Cardiac fibroblast (primary cell): Measurements from ENCODE around the gene TMEM208.

Source experiments
- DNase-seq, 2 donors: peaks; one replicate each; pipeline versions ENCODE4 v3.0.0 to v3.0.0-alpha.2; 2010; ENCODE audit warnings: low read depth in 2 of 2
- H3K4me3 ChIP-seq, 2 donors: replicated peaks in 1 of 2; 1 replicate in 1 of 2; 2 replicates in 1 of 2; pipeline ENCODE4 v1.5.1; 2011; ENCODE audit warnings: low read depth in 2 of 2, low read length in 2 of 2, mild to moderate bottlenecking in 2 of 2, moderate library complexity in 1 of 2
- TF ChIP-seq, protein P1 (sequence below): IDR thresholded peaks from one replicate; pipeline ENCODE4 v1.5.1; 2011; ENCODE audit warnings: low read depth, mild to moderate bottlenecking, low read length, inconsistent platforms

TMEM208 gene

DNA sequence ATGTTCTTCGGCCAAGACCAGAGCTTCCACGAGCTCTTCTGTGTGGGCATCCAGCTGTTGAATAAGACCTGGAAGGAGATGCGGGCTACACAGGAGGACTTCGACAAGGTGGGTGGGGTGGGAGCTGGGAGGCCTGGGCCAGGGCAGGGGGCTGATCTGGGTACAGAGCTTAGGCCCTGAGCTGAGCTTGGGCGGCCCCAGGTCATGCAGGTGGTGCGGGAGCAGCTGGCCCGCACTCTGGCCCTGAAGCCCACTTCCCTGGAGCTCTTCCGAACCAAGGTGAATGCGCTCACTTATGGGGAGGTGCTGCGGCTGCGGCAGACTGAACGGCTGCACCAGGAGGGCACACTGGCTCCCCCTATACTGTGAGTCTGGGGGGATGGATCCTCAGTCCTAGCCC lies 24.5 kb upstream of the TMEM208 start:
- TF ChIP-seq, protein P1, sequence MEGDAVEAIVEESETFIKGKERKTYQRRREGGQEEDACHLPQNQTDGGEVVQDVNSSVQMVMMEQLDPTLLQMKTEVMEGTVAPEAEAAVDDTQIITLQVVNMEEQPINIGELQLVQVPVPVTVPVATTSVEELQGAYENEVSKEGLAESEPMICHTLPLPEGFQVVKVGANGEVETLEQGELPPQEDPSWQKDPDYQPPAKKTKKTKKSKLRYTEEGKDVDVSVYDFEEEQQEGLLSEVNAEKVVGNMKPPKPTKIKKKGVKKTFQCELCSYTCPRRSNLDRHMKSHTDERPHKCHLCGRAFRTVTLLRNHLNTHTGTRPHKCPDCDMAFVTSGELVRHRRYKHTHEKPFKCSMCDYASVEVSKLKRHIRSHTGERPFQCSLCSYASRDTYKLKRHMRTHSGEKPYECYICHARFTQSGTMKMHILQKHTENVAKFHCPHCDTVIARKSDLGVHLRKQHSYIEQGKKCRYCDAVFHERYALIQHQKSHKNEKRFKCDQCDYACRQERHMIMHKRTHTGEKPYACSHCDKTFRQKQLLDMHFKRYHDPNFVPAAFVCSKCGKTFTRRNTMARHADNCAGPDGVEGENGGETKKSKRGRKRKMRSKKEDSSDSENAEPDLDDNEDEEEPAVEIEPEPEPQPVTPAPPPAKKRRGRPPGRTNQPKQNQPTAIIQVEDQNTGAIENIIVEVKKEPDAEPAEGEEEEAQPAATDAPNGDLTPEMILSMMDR = no peak
- no peak overlapping the region for H3K4me3 ChIP-seq

DNA sequence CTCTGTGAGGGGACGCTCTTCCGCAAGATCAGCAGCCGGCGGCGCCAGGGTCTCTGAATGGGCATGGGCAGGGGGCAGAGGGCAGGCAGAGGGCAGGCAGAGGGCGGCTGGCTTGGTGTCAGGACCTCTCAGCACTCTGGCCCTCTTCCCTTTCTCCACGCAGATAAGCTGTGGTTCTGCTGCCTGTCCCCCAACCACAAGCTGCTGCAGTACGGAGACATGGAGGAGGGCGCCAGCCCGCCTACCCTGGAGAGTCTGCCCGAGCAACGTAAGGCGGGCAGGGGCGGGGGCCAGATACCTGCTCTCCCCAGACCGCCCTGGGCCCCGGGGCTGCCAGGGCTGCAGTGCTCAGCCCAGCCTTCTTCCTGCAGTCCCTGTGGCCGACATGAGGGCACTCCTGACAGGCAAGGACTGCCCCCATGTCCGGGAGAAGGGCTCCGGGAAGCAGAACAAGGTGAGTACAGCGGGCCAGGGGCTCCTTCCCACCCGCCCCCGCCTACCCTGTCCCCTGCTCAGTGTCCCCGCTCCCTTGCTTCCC lies 23.9 kb upstream of the TMEM208 start:
- TF ChIP-seq, protein P1 = no peak
- DNase-seq = no peak
- no peak overlapping the region for H3K4me3 ChIP-seq

More for the DNA sequence above, 24.5 kb upstream of the TMEM208 start:
- no peak for DNase-seq

DNA sequence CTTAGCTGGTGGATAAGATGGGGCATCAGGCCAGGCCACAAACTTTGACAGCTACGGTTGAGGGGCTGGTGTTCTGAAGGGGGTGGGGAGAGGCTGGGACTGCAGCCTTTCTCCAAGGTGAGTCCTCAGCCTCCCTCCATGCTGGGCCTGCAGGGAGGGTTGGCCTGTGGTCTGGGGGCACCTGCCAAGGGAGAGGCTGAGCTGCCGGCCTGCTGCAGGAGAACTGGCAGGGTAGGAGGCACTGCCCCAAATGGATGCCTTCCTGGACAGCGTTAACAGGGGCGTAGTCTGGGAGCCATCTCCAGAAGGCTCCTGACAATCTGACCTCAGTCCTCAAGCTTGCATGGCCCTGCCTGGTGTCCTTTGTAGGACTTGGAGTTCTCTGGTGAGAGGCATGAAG lies 22.9 kb upstream of the TMEM208 start:
- no peak overlapping the region for H3K4me3 ChIP-seq
- DNase-seq = no peak
- TF ChIP-seq, protein P1 = no peak

DNA sequence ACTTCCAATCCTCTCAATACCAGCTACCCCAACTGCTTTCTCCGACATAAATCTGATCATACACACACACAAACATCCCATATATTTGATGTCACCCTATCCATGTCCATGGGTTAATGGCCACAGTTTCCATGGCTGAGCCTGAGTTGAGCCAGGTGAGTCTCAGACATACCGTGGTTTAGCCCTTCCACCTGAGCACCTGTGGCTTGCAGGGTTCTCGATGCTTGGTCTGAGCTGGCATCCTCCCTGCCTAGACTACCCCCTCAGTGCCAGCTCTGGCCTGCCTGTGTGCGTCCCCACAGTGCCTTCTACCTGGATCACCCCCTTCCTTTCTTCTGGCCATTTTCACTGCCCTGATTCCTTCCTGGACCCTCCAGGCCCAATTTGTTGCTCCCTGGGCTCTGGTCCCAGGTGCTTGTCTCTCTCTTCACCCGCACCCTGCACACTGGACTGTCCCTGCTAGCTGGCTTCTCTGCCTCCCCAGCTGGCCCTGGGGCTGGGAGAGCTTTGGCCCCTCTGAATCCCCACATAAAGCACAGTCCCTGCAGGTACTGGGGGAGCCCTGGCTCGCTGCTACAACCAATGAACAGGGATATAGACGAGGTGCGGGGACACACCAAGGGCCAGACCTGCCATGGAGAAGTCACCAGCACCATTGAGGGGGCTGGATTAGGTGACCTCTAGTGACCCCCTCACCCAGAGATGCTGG lies 20.6 kb upstream of the TMEM208 start:
- DNase-seq = no peak
- TF ChIP-seq, protein P1 = no peak
- H3K4me3 ChIP-seq = no peak overlapping the region

DNA sequence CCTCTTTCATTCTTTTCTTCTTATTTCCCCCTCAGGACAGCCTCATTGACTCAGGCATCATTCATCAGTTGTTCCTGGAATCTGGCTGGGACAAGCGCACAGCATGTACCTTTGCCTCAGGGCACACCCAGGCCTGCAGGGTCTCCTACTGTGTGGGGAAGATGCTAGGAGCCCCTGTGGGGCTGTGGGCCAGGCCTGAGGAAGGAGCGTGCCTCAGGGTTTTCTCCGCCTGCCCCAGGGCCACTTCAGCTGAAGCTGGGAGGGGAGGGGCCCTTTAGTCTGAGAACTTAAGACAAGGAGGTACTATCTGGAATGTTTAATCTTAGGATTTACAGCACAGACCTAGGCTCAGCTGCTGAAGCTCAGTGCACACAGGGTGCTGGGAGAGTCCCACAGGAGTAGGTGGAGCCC lies 20.1 kb upstream of the TMEM208 start:
- DNase-seq = peak in 1 of 2 donors; percentile 46
- TF ChIP-seq, protein P1 = no peak
- no peak overlapping the region for H3K4me3 ChIP-seq

DNA sequence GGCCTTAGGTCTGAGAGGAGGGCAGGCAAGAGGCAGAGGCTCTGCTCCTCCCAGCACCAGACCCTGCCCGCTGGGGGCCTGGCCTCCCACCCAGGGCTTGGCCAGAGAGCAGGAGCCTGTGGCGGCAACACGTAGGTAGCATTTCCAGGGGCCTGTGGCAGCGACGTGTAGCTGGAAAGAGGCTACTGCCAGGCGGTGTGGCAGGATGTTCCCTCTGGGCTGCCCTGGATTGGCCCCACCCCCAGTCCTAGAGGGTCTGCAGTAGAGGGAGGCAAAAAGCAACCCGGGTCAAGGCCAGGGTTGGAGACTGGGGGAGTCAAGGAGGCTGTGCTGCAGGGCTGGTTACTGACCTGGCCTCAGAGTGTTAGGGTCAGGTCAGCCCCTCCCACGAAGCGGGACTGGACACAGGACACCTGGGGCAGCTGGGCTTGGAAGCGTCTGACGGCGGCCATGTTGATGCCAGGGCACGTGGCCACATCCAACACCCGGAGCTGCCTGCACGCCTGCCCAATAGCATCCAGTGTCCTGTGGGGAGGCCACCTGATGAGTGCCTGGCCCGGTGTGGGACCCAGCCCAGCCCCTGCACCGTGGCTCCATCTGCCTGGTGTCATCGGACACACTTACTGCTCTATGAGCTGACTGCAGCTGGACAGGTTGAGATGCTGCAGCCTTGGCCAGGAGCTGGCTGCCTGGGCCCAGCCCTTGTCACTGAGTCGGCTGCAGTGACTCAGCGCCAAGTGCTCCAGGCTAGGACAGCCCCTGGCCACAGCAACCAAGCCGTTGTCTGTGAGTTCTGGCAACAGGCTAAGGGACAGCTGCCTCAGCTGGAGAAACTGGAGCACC lies 19.5 kb upstream of the TMEM208 start:
- TF ChIP-seq, protein P1 = no peak
- DNase-seq = peak in 1 of 2 donors; percentile 49
- H3K4me3 ChIP-seq = no peak overlapping the region
